Testis (tissue), 3 donors: ENCODE results near the gene PTPRU. TPM values are rescaled to one million over a fixed set of nuclear protein-coding genes. Genes with fewer than 3 reads are reported as not detected.
"Not testable (repeated sequence)": the region's sequence is repeated elsewhere in the genome, so short reads cannot be mapped to it uniquely, and the experiment has no call there.

ENCODE experiments used
- DNase-seq: peaks from one replicate; pipeline ENCODE4 v3.0.0-alpha.2; 2019
- H3K27ac ChIP-seq, 2 donors: fragments of 200-600 bp; sonication (generic); one replicate each; pipeline ENCODE4 v1.5.1; 2019
- H3K27me3 ChIP-seq: fragments of 200-600 bp; sonication (generic); one replicate; pipeline ENCODE4 v1.5.1; 2019
- H3K36me3 ChIP-seq: fragments of 200-600 bp; sonication (generic); one replicate; pipeline ENCODE4 v1.5.1; 2017; ENCODE audit warnings: low read depth; ENCODE audit errors: missing control alignments
- H3K4me1 ChIP-seq: fragments of 200-600 bp; sonication (generic); one replicate; pipeline ENCODE4 v1.5.1; 2019
- H3K4me3 ChIP-seq, 2 donors: fragments of 200-600 bp; sonication (generic); one replicate each; pipeline ENCODE4 v1.5.1; 2017 to 2019
- H3K9me3 ChIP-seq: fragments of 200-600 bp; sonication (generic); one replicate; pipeline ENCODE4 v1.5.1; 2017
- POLR2A ChIP-seq: fragments of 450-650 bp; IDR thresholded peaks from one replicate; pipeline ENCODE4 v1.6.1; 2017; ENCODE audit warnings: antibody characterized with exemption, mild to moderate bottlenecking, moderate library complexity
- WGBS, 2 donors: methylation state at CpG; one replicate each; pipeline ENCODE4 v1.1.5; 2018; 5-methylcytosine and 5-hydroxymethylcytosine counted together
- intact Hi-C: fragments of 100-400 bp; cut with DNase I; formaldehyde crosslinking; loops from one replicate; pipeline ENCODE4 v1.15.1; 2023; ENCODE audit warnings: low total_unique reads
- polyA plus RNA-seq: library from polyadenylated mRNA; stranded (reverse); fragments of 350-450 nt; fragmentation: Illumina TruSeq; extraction: RNeasy Lipid Tissue Mini Kit (QIAGEN cat#74804); gene quantifications from one replicate; pipeline ENCODE4 v1.2.3, GENCODE V29; 2014; ENCODE audit warnings: low read depth, low replicate concordance; ENCODE audit not compliant: insufficient read depth
- total RNA-seq, 2 donors: library from RNA; depleted of rRNA; stranded (reverse); fragments of >200 nt; gene quantifications; one replicate each; pipeline ENCODE4 v1.2.3, GENCODE V29; 2016
- TF ChIP-seq, protein P1 (sequence below), 3 experiments: fragments of 450-650 bp in 2 of 3; fragments of 200-600 bp in 1 of 3; sonication (generic) in 1 of 3; IDR thresholded peaks; one replicate each; pipeline ENCODE4 v1.5.1; 2016 to 2019; ENCODE audit warnings: antibody characterized with exemption in 3 of 3, mild to moderate bottlenecking in 2 of 3, moderate library complexity in 1 of 3

Gene PTPRU
- total and polyA plus RNA-seq, 3 donors from 2014 or later = 13.3 to 39.1 (median 21.7) TPM

- H3K36me3 ChIP-seq = no peaks in the 10 kb centered on the region
- intact Hi-C loops = no loop called here
- H3K4me1 ChIP-seq = no peaks in the 10 kb centered on the region
- H3K9me3 ChIP-seq = no peaks in the 10 kb centered on the region
- H3K27ac ChIP-seq = no peak overlapping the region
- TF ChIP-seq, protein P1, sequence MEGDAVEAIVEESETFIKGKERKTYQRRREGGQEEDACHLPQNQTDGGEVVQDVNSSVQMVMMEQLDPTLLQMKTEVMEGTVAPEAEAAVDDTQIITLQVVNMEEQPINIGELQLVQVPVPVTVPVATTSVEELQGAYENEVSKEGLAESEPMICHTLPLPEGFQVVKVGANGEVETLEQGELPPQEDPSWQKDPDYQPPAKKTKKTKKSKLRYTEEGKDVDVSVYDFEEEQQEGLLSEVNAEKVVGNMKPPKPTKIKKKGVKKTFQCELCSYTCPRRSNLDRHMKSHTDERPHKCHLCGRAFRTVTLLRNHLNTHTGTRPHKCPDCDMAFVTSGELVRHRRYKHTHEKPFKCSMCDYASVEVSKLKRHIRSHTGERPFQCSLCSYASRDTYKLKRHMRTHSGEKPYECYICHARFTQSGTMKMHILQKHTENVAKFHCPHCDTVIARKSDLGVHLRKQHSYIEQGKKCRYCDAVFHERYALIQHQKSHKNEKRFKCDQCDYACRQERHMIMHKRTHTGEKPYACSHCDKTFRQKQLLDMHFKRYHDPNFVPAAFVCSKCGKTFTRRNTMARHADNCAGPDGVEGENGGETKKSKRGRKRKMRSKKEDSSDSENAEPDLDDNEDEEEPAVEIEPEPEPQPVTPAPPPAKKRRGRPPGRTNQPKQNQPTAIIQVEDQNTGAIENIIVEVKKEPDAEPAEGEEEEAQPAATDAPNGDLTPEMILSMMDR (IDR thresholded peaks at IDR 0.05) = no peak
- no peak for TF ChIP-seq POLR2A
- no peak overlapping the region for H3K4me3 ChIP-seq
- WGBS, 2 donors = 80 to 86% methylated on average over 5 of the region's 5 CpGs
- no peak for DNase-seq
- H3K27me3 ChIP-seq = no peaks in the 10 kb centered on the region
These were observed 23.3 kb upstream of the PTPRU start for GRCh38 chr1:29213055-29213454.

DNA sequence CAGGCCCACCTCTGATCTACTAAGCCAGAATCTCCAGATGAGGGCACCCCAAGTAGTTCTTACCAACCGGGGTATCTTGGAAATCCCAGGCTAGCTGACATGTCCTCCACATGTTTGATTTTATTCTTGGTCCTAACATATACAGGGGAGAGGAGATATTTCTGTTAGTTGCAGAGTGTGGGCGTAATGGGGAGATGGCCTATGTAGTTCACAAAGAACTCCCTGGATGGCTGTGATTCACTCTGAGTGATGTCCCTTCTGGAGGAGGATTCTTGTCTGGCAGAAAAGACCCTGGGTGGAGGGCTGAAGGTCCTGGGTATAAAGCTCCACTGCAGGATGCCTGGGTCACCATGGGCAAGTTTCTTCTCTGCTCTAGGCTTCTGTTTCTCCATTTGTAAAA, 18.7 kb upstream of the PTPRU start:
- Histone ChIP-seq H3K9me3 (no peaks in the 10 kb centered on the region), H3K36me3 (no peaks in the 10 kb centered on the region), H3K4me3 (no peak overlapping the region), H3K27me3 (no peaks in the 10 kb centered on the region), H3K27ac (no peak overlapping the region), H3K4me1 (no peaks in the 10 kb centered on the region)
- DNase-seq = no peak
- intact Hi-C loops = no loop called here
- WGBS, 2 donors = 94% methylated on average over 2 of the region's 2 CpGs
- no peak for TF ChIP-seq POLR2A
- TF ChIP-seq, protein P1 (IDR thresholded peaks at IDR 0.05) = no peak

- TF ChIP-seq, protein P1 (IDR thresholded peaks at IDR 0.05) = no peak
- no peak for TF ChIP-seq POLR2A
These were observed 18.1 kb upstream of the PTPRU start for GRCh38 chr1:29218223-29218622.

DNA sequence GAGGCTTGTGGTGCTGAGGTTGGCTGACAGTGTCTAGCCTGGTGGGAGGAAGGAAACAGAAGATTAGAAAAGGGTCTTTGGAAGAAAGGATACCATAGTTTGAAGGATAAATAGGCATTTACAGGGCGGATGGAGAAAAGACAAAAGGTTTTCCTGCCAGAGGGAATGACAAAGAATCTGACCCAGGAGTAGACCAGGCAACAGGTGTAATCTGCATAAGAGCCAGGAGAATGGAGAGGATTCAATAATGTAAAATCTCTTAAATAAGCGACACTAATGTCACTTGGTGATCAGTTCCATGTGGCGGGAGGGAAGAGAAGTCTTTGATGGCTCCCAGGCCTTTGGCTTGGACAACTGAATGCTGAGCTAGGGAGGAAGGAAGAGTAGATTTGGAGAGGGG, 15.0 kb upstream of the PTPRU start:
- no peaks in the 10 kb centered on the region for H3K9me3 ChIP-seq
- no peak for DNase-seq
- TF ChIP-seq, protein P1 (IDR thresholded peaks at IDR 0.05) = no peak
- no peak for TF ChIP-seq POLR2A
- no peak overlapping the region for H3K4me3 ChIP-seq
- WGBS, 2 donors = 95 to 98% methylated on average over 3 of the region's 3 CpGs
- H3K36me3 ChIP-seq = no peaks in the 10 kb centered on the region
- H3K27ac ChIP-seq = no peak overlapping the region
- no peaks in the 10 kb centered on the region for H3K4me1 ChIP-seq
- intact Hi-C loops = no loop called here
- no peaks in the 10 kb centered on the region for H3K27me3 ChIP-seq

More at GRCh38 chr1:29218223-29218622, 18.1 kb upstream of the PTPRU start:
- no peak for DNase-seq
- Histone ChIP-seq H3K36me3 (no peaks in the 10 kb centered on the region), H3K27me3 (no peaks in the 10 kb centered on the region), H3K9me3 (no peaks in the 10 kb centered on the region), H3K4me1 (no peaks in the 10 kb centered on the region), H3K4me3 (no peak overlapping the region), H3K27ac (no peak overlapping the region)
- intact Hi-C loops = no loop called here
- WGBS, 2 donors = 72 to 98% methylated on average over 2 of the region's 2 CpGs

DNA sequence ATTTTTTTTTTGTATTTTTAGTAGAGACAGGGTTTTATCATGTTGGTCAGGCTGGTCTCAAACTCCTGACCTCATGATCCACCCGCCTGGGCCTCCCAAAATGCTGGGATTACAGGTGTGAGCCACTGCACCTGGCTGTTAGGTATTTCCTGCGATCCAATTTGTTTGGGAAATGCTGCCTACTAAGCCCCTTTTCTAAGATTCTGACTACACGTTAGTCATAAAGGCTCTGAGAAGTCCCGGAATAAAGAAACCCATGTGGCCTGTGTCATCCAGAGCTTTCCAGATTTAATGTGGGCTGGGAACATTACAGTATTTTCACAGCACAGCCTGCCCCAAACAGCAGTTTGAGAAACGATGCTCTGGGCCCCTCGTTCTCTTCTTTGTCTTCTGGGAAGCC, 14.1 kb upstream of the PTPRU start:
- H3K4me3 ChIP-seq, intact Hi-C loops, H3K36me3 ChIP-seq, H3K9me3 ChIP-seq, H3K4me1 ChIP-seq, H3K27me3 ChIP-seq, DNase-seq, H3K27ac ChIP-seq: not testable (repeated sequence)
- 89 to 91% methylated on average over 6 of the region's 6 CpGs for WGBS, 2 donors
